NCI-H128 (cell line): ENCODE results near the gene TEAD3.

Experiments used
- DNase-seq: peaks from one replicate; lab custom pipeline; 2025; ENCODE audit not compliant: unreplicated experiment; lab: John Stamatoyannopoulos, UW

Gene TEAD3

GRCh38 chr6:35477028-35477427 lies 19.9 kb downstream of the TEAD3 start:
- peak; percentile 53 for DNase-seq

- DNase-seq, result no peak
Observed at GRCh38 chr6:35476004-35476403, 20.9 kb downstream of the TEAD3 start.

DNA sequence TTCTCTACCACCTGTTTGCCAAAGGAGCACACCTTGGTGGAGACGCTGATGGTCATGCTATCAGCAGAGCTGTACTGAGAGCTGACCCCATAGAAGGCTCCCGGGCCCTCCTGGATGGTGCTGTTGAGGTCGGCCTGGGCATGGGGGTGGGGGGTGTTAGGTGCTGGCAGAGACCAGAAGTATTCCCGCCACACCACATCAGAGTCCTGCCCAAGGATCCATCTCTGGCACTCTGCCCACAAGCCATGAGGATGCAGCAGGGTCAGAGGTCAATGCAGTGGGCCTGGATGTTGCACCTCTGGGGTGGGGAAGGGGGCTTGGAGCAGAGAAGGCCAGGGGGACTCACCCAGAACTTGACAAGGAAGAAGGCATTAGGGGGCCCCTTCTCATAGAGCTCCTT lies 21.3 kb downstream of the TEAD3 start:
- DNase-seq, result no peak

- DNase-seq, result no peak
Observed at GRCh38 chr6:35474942-35475570, 21.8 kb downstream of the TEAD3 start.

- DNase-seq, result no peak
Observed at GRCh38 chr6:35474131-35474941, 22.5 kb downstream of the TEAD3 start.

- DNase-seq, result no peak
Observed at GRCh38 chr6:35473850-35474130, 23.1 kb downstream of the TEAD3 start.

DNA sequence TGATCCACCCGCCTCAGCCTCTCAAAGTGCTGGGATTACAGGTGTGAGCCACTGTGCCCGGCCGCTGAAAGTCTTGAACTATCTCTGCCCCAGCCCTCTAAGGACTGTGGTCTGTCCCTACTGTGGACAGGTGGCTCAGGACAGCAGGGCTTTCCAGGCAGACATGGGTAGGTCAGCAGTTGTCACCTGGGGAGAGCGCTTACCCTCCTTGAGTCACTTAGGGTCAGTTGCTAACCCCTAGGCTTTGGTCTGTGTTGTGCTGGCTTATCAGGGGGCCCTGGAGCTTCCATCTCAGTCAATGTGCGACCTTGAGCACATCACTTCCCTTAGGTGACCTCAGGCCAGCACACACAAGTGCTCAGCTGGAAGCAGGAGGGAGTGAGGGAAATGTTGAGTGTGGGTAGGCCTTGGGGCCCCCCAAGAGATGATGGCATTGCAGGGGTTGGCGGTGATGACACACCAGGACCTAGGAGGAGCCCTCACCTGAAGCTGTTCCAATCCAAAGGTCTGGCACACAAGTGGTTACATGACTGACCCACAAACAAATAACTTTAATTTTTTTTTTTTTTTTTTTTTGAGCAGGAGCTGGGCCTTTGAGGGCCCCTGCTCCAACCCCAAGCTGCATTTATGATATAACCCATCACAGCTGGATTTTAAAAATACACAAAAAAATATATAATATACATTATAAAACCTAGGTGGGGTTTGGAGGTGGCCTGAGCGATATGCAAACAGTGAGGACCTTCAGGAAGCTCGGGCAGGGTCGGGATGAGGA lies 23.6 kb downstream of the TEAD3 start:
- no peak for DNase-seq

- DNase-seq, result no peak
Observed at GRCh38 chr6:35471836-35472345, 25.0 kb downstream of the TEAD3 start.

DNA sequence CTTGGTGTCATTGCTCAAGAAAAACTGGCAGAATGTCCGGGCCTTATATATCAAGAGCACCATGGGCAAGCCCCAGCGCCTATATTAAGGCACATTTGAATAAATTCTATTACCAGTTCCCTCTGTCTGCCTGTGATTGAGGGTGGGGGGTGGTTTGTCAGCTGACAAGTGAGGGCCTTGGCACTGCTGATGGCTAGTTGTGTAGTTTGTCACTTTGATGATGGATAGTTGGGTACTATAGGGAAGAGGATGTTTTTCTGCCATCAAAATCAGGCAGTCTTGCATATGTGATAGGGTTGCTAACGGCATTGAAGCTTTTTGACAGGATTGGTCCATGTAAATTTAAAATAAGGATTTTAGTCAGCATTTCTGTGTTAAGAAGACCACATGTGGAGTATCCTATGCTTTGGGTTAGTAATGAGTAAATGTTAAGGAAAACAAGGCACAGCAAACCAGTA lies 26.2 kb downstream of the TEAD3 start:
- no peak for DNase-seq

- no peak for DNase-seq
Observed at GRCh38 chr6:35469751-35470662, 26.9 kb downstream of the TEAD3 start.

GRCh38 chr6:35468980-35469750 lies 27.7 kb downstream of the TEAD3 start:
- peak; percentile 6 for DNase-seq

GRCh38 chr6:35468181-35468979 lies 28.5 kb downstream of the TEAD3 start, which contains the start of gene RPL10A:
RPL10A (plus strand) TSS chr6:35468401; CDS start chr6:35468435, 34 bp downstream.
- DNase-seq, result peak; percentile 88

DNA sequence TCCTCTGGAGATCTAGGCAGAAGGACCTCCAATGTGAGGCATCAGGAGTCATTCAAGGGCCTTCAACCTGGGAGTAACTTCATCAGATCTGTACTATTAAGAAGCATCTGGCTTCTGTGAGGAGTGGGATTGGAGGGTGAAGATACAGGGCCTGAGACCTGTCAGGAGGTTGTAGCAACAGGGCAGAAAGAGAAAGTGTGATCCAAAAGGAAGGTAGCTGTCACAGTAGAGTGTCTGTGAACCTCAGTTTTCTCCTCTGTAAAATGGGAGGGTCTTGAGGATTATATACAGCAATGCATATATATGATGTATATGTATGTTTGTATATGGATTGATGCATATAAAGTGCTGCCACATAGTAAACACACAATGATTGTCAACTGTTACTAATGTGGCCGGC lies 31.2 kb downstream of the TEAD3 start:
- DNase-seq, result no peak

- no peak for DNase-seq
Observed at GRCh38 chr6:35463292-35463691, 33.6 kb downstream of the TEAD3 start.

GRCh38 chr6:35461270-35461669 lies 35.6 kb downstream of the TEAD3 start:
- DNase-seq, result no peak

GRCh38 chr6:35457907-35458306 lies 39.0 kb downstream of the TEAD3 start:
- DNase-seq, result no peak

- no peak for DNase-seq
Observed at GRCh38 chr6:35454391-35455110, 42.3 kb downstream of the TEAD3 start.

GRCh38 chr6:35453236-35453635 lies 43.6 kb downstream of the TEAD3 start:
- no peak for DNase-seq
